PC-3 (cell line): ENCODE measurements around the gene AFG1L. TPM values are rescaled to one million over a fixed set of nuclear protein-coding genes. Genes with fewer than 3 reads are reported as not detected.

Experiments
- ATAC-seq: fragments of 200-7000 bp; cut with Tn5 transposase; 2 replicates; pipeline ENCODE4 v1.9.1; 2020; ENCODE audit warnings: mild to moderate bottlenecking, moderate library complexity
- BruUV-seq: library from RNA; stranded (reverse); fragments of 400-500 nt; replicated peaks from 2 replicates; lab custom pipeline; 2021; lab: Mats Ljungman, UMichigan
- CTCF ChIA-PET: fragments of 300-600 bp; sonication (Branson Sonifier 250); formaldehyde crosslinking; loops from one replicate; lab custom pipeline; 2022; ENCODE audit warnings: antibody characterized with exemption; lab: Charles Lee
- POLR2A ChIA-PET: fragments of 300-600 bp; sonication (Branson Sonifier 250); formaldehyde crosslinking; loops from one replicate; lab custom pipeline; 2022; ENCODE audit warnings: antibody characterized with exemption; ENCODE audit not compliant: unreplicated experiment; lab: Charles Lee
- DNase-seq: peaks from one replicate; pipeline ENCODE4 v3.0.0-alpha.2; 2015
- H2AFZ ChIP-seq: fragments of 300-600 bp; sonication (generic); 2 replicates; pipeline ENCODE4 v1.6.0; 2016; ENCODE audit warnings: antibody characterized with exemption, low read length
- H3F3A ChIP-seq: fragments of 300-600 bp; sonication (generic); one replicate; pipeline ENCODE4 v1.6.0; 2017; ENCODE audit warnings: antibody characterized with exemption, low read length, control low read depth, mild to moderate bottlenecking; ENCODE audit not compliant: unreplicated experiment
- H3K27ac ChIP-seq: fragments of 300-600 bp; sonication (generic); 2 replicates; pipeline ENCODE4 v1.5.1; 2016; ENCODE audit warnings: mild to moderate bottlenecking, low read length
- H3K27me3 ChIP-seq: fragments of 300-600 bp; sonication (generic); 2 replicates; pipeline ENCODE4 v1.6.1; 2016; ENCODE audit warnings: low read length, mixed read lengths
- H3K36me3 ChIP-seq: fragments of 300-600 bp; sonication (generic); 2 replicates; pipeline ENCODE4 v1.6.1; 2016; ENCODE audit warnings: low read depth, mixed run types, low read length, mixed read lengths
- H3K4me1 ChIP-seq: fragments of 300-600 bp; sonication (generic); 2 replicates; pipeline ENCODE4 v1.5.1; 2016; ENCODE audit warnings: low read length; ENCODE audit not compliant: insufficient read depth
- H3K4me2 ChIP-seq: fragments of 300-600 bp; sonication (generic); 2 replicates; pipeline ENCODE4 v1.6.0; 2016; ENCODE audit warnings: low read length
- H3K4me3 ChIP-seq: fragments of 300-600 bp; sonication (generic); 2 replicates; pipeline ENCODE4 v1.5.1; 2016; ENCODE audit warnings: mild to moderate bottlenecking, low read length, mixed read lengths
- H3K79me2 ChIP-seq: fragments of 300-600 bp; sonication (generic); 2 replicates; pipeline ENCODE4 v1.6.1; 2017; ENCODE audit warnings: low read length, mixed read lengths
- H3K9ac ChIP-seq: fragments of 300-600 bp; sonication (generic); 2 replicates; pipeline ENCODE4 v1.6.0; 2016; ENCODE audit warnings: mild to moderate bottlenecking, low read length
- H3K9me2 ChIP-seq: fragments of 300-600 bp; sonication (generic); replicated peaks from 2 replicates; pipeline ENCODE4 v1.6.1; 2016; ENCODE audit warnings: mixed run types, low read length, mixed read lengths
- H3K9me3 ChIP-seq: fragments of 300-600 bp; sonication (generic); 2 replicates; pipeline ENCODE4 v1.6.1; 2016; ENCODE audit warnings: low read length, mixed read lengths
- H4K20me1 ChIP-seq: fragments of 300-600 bp; sonication (generic); 2 replicates; pipeline ENCODE4 v1.6.1; 2016; ENCODE audit warnings: low read length, mixed read lengths
- CTCF ChIP-seq: fragments of 300-600 bp; sonication (generic); conservative IDR thresholded peaks from 2 replicates; pipeline ENCODE4 v1.5.1; 2017; ENCODE audit warnings: antibody characterized with exemption, low read depth, mild to moderate bottlenecking, low read length
- EZH2 ChIP-seq: fragments of 300-600 bp; sonication (generic); IDR thresholded peaks from one replicate; pipeline ENCODE4 v1.6.1; 2017; ENCODE audit warnings: antibody characterized with exemption, mild to moderate bottlenecking, low read length; ENCODE audit not compliant: unreplicated experiment
- EZH2phosphoT487 ChIP-seq: fragments of 300-600 bp; sonication (generic); IDR thresholded peaks from 2 replicates; pipeline ENCODE4 v1.6.1; 2018; ENCODE audit warnings: mild to moderate bottlenecking, antibody characterized with exemption, low read length, borderline replicate concordance
- intact Hi-C: fragments of 100-400 bp; cut with micrococcal nuclease; formaldehyde crosslinking; loops from 2 replicates; pipeline ENCODE4 v1.9.0; 2023
- total RNA-seq: library from RNA; depleted of rRNA; stranded (reverse); fragments of >200 nt; gene quantifications from 2 replicates; pipeline ENCODE4 v1.2.3, GENCODE V29; 2014

The AFG1L gene
- total RNA-seq, 1 experiment from 2014 or later, result 3.6 TPM

DNA sequence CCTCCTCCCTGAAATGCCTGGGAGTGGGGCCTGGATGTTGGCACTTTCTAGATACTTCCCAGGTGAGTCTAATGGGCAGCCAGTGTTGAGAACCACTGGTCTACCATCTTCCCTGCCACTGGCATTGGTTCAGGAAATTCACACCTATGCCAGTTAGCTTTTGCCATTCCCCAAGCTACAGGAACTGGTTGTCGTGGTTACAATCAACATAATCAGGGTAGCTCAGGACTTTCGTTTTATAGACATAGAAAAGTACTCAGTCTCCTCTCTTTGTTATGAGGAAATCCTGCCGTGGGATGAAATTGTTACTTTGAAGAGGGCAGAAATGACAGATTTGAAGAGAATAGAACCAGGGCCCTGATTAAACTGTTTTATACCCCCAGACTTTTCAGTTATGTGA lies 137.9 kb downstream of the AFG1L start:
- H3K9ac ChIP-seq, result no peak overlapping the region
- H4K20me1 ChIP-seq, result no peaks in the 10 kb centered on the region
- no peaks in the 10 kb centered on the region for H3K9me3 ChIP-seq
- H3K27ac ChIP-seq, result no peak overlapping the region
- H2AFZ ChIP-seq, result no peak overlapping the region
- no peaks in the 10 kb centered on the region for H3K36me3 ChIP-seq
- intact Hi-C loops, result no loop called here
- BruUV-seq, result no TSS peak
- TF ChIP-seq EZH2, result no peak
- no peak for TF ChIP-seq EZH2phosphoT487
- no peak for TF ChIP-seq CTCF
- H3K79me2 ChIP-seq, result no peaks in the 10 kb centered on the region
- no peaks in the 10 kb centered on the region for H3K27me3 ChIP-seq
- no peaks in the 10 kb centered on the region for H3K9me2 ChIP-seq
- H3K4me3 ChIP-seq, result no peak overlapping the region
- POLR2A ChIA-PET, result no interaction called here
- no peak overlapping the region for H3K4me2 ChIP-seq
- CTCF ChIA-PET, result no interaction called here
- no peak for ATAC-seq
- no peak for DNase-seq
- no peaks in the 10 kb centered on the region for H3K4me1 ChIP-seq
- no peaks in the 10 kb centered on the region for H3F3A ChIP-seq

DNA sequence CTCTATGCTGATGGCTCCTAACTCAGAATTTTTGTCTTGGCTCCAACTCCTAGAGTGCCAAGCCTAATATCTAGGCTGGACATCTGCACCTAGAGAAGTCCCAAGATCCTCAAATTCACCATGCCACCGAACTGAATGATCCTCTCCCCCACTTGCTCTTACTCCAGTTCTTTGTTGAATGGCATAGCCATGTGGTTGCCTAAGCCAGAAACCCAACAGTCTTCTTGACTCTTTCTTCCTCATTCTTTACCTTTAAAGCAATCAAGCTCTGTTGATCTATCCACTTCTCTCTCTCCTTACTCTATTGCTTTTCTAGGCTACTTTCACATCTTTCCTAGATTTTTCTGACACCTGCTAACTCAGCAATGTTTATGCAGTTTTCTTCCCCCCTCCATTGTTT lies 139.4 kb downstream of the AFG1L start:
- Histone ChIP-seq H3K9me2 (no peaks in the 10 kb centered on the region), H3K4me1 (no peaks in the 10 kb centered on the region), H3K9me3 (no peaks in the 10 kb centered on the region), H3K4me3 (no peak overlapping the region), H3F3A (no peaks in the 10 kb centered on the region), H3K27ac (no peak overlapping the region), H4K20me1 (no peaks in the 10 kb centered on the region), H3K9ac (no peak overlapping the region), H3K27me3 (no peaks in the 10 kb centered on the region), H3K36me3 (no peaks in the 10 kb centered on the region), H3K4me2 (no peak overlapping the region), H2AFZ (no peak overlapping the region), H3K79me2 (no peaks in the 10 kb centered on the region)
- ChIA-PET POLR2A (no interaction called here), CTCF (no interaction called here)
- intact Hi-C loops, result no loop called here
- DNase-seq (no peak), ATAC-seq (no peak)
- BruUV-seq, result no TSS peak
- TF ChIP-seq CTCF (no peak), EZH2phosphoT487 (no peak), EZH2 (no peak)

- DNase-seq (no peak), ATAC-seq (no peak)
- H3K9me2 ChIP-seq, result no peaks in the 10 kb centered on the region
- H3K4me1 ChIP-seq, result no peaks in the 10 kb centered on the region
- intact Hi-C loops, result no loop called here
- no peaks in the 10 kb centered on the region for H3K79me2 ChIP-seq
- ChIA-PET CTCF (no interaction called here), POLR2A (no interaction called here)
- H3K27me3 ChIP-seq, result no peaks in the 10 kb centered on the region
- no peak overlapping the region for H3K9ac ChIP-seq
- H3K9me3 ChIP-seq, result no peaks in the 10 kb centered on the region
- no peak for TF ChIP-seq EZH2
- TF ChIP-seq EZH2phosphoT487, result no peak
- TF ChIP-seq CTCF, result no peak
- no peaks in the 10 kb centered on the region for H3F3A ChIP-seq
- no peak overlapping the region for H2AFZ ChIP-seq
- no TSS peak for BruUV-seq
- H3K36me3 ChIP-seq, result no peaks in the 10 kb centered on the region
- no peaks in the 10 kb centered on the region for H4K20me1 ChIP-seq
- H3K4me3 ChIP-seq, result no peak overlapping the region
- no peak overlapping the region for H3K4me2 ChIP-seq
- no peak overlapping the region for H3K27ac ChIP-seq
These were observed 140.5 kb downstream of the AFG1L start for GRCh38 chr6:108435391-108435790.
